ES-I3 (cell line): ENCODE data around the gene PSMB3.

Source experiments
- H3K36me3 ChIP-seq: 2 replicates; pipeline ENCODE4 v1.6.1; 2013; ENCODE audit warnings: mild to moderate bottlenecking, low read length, control low read depth, moderate library complexity; ENCODE audit not compliant: insufficient read depth
- H3K4me1 ChIP-seq: 2 replicates; pipeline ENCODE4 v1.6.1; 2013; ENCODE audit warnings: mild to moderate bottlenecking, control low read depth, low read length; ENCODE audit not compliant: insufficient read depth
- H3K9ac ChIP-seq: 2 replicates; pipeline ENCODE4 v1.6.1; 2013; ENCODE audit warnings: low read depth, mild to moderate bottlenecking, low read length, moderate library complexity
- H3K9me3 ChIP-seq: 2 replicates; pipeline ENCODE4 v1.6.1; 2013; ENCODE audit warnings: mild to moderate bottlenecking, low read length, moderate library complexity; ENCODE audit not compliant: control insufficient read depth, insufficient read depth

PSMB3 gene

DNA sequence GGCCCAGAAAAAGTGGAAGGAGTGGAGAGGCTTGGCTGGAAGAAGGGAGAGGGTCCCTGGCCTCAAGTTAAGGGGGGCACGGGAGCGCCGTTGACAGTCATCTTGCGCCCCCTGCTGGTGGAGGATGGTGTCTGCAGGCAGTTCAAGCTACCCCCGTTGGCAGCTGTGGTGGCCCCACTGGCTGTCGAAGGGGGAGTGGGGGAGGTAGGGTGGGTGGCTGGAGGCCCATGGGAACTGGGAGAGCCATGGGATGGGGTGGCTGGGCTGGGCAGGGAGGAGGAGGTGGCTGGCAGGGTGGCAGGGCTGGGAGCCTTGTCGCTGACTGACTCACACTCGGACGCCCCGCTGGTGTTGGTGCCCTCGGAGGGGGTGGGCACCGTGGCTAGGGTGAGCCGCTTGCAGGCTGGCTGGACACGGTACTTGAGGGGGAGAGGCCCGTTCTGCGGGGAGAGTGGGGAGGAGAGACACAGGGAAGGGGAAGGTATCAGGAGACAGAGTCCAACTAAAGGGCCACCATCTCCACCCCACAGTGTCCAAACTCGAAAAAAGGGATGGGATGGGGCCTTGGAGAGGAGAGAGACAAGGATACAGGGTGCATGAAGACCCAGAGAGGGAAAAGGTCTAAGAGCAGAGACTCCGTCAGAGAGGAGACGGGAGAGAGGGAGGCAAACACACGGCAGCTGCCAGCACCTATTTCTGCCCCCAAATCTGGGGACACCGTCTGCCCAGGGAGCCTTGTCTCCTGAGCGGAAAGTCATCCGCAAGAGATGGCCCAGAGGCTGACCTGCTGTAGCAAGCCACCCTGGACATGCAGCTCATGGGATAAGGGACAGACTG lies 17.2 kb upstream of the PSMB3 start:
- H3K4me1 ChIP-seq: 0 out of 2 replicates have a peak, but pooled peaks cover 10% of the 10 kb centered on the region
- H3K9me3 ChIP-seq: no peaks in the 10 kb centered on the region
- H3K9ac ChIP-seq: no peak overlapping the region
- no peaks in the 10 kb centered on the region; the same call in none of the 2 replicates for H3K36me3 ChIP-seq

DNA sequence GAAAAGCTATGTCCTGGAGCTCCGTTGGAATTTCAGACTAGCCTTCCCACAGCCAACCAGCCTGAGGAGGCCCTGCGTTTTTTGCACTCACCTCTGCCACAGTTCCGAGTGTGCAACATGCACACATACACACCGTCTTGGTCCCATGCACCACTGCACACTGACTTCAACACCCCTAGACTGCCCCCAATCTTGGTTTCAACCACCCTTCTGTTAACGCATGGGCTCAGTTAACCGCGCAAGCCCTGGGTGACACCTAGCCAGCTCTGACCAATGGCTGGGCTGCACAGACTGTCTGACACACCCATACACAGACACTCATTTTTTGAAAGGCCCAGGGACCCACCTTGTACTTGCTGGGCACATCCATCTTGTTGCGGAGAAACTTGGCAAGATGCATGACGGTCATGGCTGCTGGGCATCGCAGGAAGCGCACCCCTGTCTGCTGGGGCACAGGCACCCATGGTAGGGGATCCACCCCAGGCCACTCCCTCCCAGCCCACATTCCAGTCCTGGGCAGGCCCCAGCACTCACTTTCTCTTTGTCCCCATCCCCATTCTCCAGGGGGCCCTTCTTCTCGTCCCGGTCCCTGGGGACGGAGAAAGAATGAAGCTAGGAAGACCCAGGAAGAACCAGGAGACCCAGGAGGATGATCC lies 14.4 kb upstream of the PSMB3 start:
- Histone ChIP-seq H3K9me3 (no peaks in the 10 kb centered on the region), H3K4me1 (0 out of 2 replicates have a peak, but pooled peaks cover 4% of the 10 kb centered on the region), H3K36me3 (no peaks in the 10 kb centered on the region; the same call in none of the 2 replicates), H3K9ac (no peak overlapping the region)

DNA sequence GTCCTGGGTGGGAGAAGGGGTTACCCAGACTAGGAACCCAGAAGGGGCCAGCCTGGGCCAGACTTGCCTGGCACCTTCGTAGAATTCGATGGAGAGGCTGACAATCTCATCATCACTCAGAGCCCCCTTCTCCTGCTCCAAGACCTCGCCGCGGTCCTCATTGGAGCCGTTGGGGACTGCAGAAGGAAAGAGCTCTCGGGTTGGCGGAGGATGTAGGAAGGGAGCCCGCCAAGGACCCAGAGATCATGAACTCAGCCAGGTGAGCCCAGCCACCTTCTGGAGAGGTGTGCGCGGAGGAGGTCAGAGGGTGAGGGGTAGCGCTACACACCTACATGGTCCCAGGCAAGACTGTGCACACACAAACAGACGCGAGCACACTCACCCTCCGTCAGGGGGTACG lies 13.9 kb upstream of the PSMB3 start:
- Histone ChIP-seq H3K36me3 (no peaks in the 10 kb centered on the region; the same call in none of the 2 replicates), H3K9me3 (no peaks in the 10 kb centered on the region), H3K9ac (no peak overlapping the region), H3K4me1 (peaks cover 6% of the 10 kb centered on the region)

GRCh38 chr17:38739305-38739704 lies 13.2 kb upstream of the PSMB3 start:
- H3K36me3 ChIP-seq: no peaks in the 10 kb centered on the region; the same call in none of the 2 replicates
- H3K4me1 ChIP-seq: peaks cover 7% of the 10 kb centered on the region
- no peak overlapping the region for H3K9ac ChIP-seq
- H3K9me3 ChIP-seq: no peaks in the 10 kb centered on the region

DNA sequence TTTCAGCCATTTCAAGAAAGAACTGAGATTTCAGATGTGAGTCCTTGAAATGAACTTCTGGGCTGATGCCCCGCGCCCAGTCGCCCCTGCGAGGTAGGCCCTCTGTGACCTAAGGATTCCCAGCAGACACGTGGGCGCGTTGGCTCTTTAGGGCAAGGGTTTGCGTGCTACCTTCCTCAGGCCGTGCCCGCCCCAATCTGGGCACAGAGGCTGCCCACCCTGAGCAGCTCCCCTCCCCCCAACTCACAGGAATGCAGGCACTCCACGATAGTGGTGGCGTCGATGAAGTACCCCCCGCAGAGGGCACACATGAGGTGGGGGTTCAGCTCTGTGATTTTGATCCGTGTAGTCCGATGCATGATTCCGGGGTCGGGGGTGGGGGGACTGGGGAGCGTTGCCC lies 12.5 kb upstream of the PSMB3 start:
- H3K9ac ChIP-seq: no peak overlapping the region
- no peaks in the 10 kb centered on the region for H3K9me3 ChIP-seq
- H3K36me3 ChIP-seq: no peaks in the 10 kb centered on the region; the same call in none of the 2 replicates
- H3K4me1 ChIP-seq: peaks cover 6% of the 10 kb centered on the region

GRCh38 chr17:38740806-38741205 lies 11.7 kb upstream of the PSMB3 start:
- H3K9ac ChIP-seq: no peak overlapping the region
- peaks cover 12% of the 10 kb centered on the region for H3K4me1 ChIP-seq
- H3K36me3 ChIP-seq: no peaks in the 10 kb centered on the region; the same call in none of the 2 replicates
- no peaks in the 10 kb centered on the region for H3K9me3 ChIP-seq

DNA sequence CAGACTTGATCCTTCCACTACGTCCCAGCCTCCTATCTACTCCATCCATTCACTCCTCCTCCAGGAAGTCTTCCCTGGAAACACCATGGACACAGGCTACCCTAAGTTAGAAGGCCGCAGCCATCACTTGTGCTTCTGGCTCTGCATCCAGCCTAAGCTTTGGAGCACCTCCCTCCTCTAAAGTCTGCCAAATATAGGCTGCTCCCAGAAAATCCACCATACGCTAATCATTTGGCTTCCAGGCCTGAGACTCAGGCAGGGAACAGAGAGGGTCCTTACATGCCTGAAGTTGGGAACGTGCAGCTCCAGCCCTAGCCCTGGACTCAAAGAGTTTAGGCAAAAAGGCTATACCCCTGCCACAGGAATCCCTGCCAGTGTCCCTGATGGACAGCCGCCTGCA lies 11.1 kb upstream of the PSMB3 start:
- H3K36me3 ChIP-seq: no peaks in the 10 kb centered on the region; the same call in none of the 2 replicates
- H3K4me1 ChIP-seq: peaks cover 18% of the 10 kb centered on the region
- no peaks in the 10 kb centered on the region for H3K9me3 ChIP-seq
- H3K9ac ChIP-seq: no peak overlapping the region

DNA sequence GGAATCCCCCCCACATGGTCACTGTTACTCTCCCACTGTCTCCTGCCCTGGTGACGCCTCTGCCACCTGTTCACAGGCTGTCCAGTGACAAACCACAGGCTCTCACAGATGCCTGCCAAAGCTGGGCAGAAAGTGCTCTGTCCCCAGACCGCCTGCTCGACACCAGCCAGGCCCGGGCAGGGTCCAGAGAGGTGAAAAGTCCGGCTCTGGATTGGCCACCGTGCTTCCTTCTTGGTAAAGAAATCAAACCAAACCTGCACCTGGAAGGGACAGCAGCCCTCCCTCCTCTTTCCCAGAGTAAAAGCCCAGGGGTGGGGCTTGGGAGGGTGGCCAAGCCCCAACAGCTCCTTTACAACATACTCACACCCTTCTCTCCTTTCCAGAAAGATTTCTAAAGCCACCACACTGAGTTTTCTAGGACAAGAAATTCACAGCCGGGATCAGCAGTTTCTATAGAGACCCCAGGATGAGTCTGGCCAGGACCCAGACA lies 10.6 kb upstream of the PSMB3 start:
- Histone ChIP-seq H3K4me1 (peaks cover 20% of the 10 kb centered on the region), H3K9me3 (no peaks in the 10 kb centered on the region), H3K9ac (no peak overlapping the region), H3K36me3 (no peaks in the 10 kb centered on the region; the same call in none of the 2 replicates)

- H3K36me3 ChIP-seq: no peaks in the 10 kb centered on the region; the same call in none of the 2 replicates
- peaks cover 20% of the 10 kb centered on the region for H3K4me1 ChIP-seq
- H3K9ac ChIP-seq: no peak overlapping the region
- no peaks in the 10 kb centered on the region for H3K9me3 ChIP-seq
Observed at GRCh38 chr17:38742411-38743308, 9.9 kb upstream of the PSMB3 start.

DNA sequence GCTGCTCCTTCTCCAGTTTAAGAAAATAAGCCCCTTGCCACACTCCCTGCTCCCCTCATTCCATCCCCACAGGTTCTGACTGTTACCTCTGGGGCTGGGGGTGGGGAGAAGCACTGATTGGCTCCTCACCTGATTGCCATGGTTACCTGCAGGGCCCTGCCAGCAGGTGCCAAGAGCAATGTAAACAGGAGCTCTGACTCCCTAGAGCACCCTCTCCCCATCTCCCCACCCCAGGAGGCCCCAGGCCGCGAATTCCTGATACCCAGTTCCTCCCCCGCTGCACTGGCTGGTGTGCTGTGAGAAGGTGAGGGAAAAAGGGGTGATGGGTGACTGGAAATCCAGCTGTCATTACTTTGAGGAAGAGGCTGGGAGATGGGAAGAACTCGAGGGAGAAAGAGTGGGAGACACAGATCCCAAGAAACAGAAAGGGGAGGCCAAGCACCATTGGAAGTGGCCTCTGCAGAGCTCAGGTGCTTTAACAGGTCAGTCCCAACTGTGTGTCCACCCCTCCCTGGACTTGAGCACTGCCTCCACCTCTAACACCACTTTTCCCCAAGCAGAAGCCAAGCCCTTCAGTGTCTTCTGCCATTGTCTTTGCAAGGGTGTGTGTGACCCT lies 8.9 kb upstream of the PSMB3 start:
- Histone ChIP-seq H3K9ac (no peak overlapping the region), H3K36me3 (no peaks in the 10 kb centered on the region; the same call in 1 of the 2 replicates), H3K4me1 (peaks cover 20% of the 10 kb centered on the region), H3K9me3 (no peaks in the 10 kb centered on the region)

DNA sequence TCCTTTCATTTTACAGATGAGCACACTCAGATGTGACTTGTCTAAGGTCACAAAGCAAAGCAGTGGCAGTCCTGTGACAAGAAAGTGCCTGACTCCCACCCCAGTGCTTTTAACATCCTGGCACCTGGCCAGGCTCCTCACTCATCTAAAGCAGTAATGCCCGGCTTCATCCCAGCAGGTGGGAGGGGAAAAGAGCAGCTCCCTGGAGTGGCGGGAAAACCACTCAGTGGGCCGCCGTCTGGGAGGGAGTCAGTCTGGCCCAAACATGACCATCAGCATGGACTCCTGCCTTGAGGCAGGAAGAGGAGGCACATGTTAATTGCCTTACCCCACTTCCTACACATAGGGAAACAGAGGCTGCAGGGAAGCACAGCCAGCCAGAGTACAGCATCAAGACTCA lies 7.0 kb upstream of the PSMB3 start:
- Histone ChIP-seq H3K9me3 (no peaks in the 10 kb centered on the region), H3K9ac (no peak overlapping the region; the same call in 1 of the 2 replicates), H3K36me3 (no peaks in the 10 kb centered on the region), H3K4me1 (peaks cover 20% of the 10 kb centered on the region)

DNA sequence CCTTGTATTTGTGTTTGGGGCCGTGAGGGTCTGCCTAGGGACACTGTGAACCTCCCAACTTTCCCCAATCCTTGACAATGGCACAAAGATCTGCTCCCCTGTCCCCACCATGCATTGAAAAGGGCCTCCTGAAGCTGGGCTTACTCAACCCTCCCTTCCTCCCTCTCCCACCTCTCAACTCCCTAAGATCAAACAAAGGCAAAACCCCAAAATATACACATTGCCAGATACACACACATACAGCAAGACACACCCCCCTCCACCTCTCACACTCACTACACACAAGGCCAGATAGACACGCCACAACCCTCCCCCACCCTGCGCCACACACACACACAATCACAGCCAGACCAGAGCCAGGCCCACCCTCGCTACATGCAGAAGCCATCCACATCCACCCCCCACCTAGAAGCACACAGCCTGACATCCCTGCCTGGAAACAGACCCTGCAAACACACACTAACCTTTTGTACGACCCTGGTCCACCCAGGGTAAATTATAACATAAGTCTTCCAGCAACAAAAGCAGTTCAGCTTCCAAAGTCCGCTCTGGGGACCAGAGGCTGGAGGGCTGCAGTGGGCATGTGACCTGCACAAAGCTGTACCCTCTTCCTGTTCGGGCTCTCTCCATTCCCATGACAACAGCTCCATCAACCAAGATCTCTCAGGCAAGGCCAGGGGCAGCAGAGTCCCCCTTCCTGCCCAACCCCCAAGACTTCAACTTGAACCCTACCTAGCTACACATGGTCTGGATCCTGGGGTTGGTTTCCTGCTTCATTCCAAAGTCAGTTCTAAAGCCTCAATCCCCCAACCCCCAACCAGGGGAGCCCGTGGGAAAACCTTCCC lies 6.3 kb upstream of the PSMB3 start:
- peak overlapping the region; percentile 88 for H3K9ac ChIP-seq
- peaks cover 20% of the 10 kb centered on the region for H3K4me1 ChIP-seq
- H3K36me3 ChIP-seq: no peaks in the 10 kb centered on the region
- no peaks in the 10 kb centered on the region for H3K9me3 ChIP-seq

DNA sequence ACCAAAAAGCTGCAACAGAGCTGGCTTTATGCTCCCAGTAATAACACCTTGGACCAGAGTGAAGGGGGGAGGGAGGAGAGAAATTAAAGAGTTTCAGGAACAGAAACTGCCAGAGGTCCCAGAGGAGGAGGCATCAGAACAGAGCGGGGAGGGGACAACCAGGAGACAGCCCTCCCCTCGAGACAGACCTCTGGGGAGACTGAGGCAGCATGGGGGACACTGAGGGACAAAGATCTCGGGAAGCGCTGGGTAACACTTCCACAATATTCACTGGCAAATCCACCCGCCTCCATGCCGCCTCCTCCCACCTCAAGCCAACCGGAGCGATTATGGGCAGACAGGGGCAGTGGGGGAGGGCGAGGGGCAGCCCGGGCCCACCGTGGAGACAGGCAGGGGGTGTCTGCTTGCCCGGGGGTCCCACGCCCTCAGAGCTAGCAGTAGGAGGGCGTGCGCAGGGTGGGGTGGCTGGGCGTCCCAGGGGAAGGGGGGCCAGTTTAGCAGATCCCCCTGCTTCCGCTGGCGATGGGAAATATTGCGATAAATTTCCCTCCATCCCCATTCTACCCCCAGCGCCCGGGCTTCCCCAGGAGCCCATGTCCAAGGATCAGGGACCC lies 5.6 kb upstream of the PSMB3 start:
- Histone ChIP-seq H3K4me1 (peaks cover 20% of the 10 kb centered on the region), H3K9ac (peak overlapping the region; percentile 88), H3K36me3 (no peaks in the 10 kb centered on the region), H3K9me3 (no peaks in the 10 kb centered on the region)
